ENCODE results near the gene VTCN1.

VTCN1 gene

DNA sequence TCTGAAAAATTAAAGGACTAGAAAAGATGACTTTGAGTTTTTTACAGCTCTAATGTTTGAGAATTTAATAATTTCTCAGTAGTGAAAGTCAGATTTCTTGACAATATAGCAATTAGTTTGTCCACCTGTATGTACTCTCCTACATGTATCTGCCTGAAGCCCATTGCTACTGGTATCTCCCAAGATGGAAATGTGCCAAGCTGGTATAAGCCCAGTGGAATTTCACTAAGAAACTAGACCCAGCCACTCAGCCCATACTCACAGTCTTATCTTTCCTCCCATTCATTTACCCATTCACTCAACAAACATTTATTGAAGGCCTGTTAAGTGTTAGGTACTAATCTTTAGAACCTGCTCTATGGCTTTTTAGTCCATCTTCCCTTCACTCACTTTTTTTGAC is 67.6 kb downstream of the VTCN1 start:
- no peak overlapping the region for H3K4me3 ChIP-seq (ENCODE audit: low read depth, low read length)
- no peak for DNase-seq (ENCODE audit: low read depth, low spot score)
- POLR2A ChIA-PET: interaction anchor here (1.5 kb wide), 2 partner anchors 22 to 66 kb away, joined by 3 to 4 read pairs; partner anchors contain the start of gene TRIM45
- CTCF ChIA-PET: interaction anchor here (0.6 to 4.9 kb wide), 5 partner anchors 14 to 191 kb away, joined by 3 to 39 read pairs (median 4); no protein-coding TSS in a partner anchor
- TF ChIP-seq, protein P1, sequence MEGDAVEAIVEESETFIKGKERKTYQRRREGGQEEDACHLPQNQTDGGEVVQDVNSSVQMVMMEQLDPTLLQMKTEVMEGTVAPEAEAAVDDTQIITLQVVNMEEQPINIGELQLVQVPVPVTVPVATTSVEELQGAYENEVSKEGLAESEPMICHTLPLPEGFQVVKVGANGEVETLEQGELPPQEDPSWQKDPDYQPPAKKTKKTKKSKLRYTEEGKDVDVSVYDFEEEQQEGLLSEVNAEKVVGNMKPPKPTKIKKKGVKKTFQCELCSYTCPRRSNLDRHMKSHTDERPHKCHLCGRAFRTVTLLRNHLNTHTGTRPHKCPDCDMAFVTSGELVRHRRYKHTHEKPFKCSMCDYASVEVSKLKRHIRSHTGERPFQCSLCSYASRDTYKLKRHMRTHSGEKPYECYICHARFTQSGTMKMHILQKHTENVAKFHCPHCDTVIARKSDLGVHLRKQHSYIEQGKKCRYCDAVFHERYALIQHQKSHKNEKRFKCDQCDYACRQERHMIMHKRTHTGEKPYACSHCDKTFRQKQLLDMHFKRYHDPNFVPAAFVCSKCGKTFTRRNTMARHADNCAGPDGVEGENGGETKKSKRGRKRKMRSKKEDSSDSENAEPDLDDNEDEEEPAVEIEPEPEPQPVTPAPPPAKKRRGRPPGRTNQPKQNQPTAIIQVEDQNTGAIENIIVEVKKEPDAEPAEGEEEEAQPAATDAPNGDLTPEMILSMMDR (IDR thresholded peaks at IDR 0.05; ENCODE audit: insufficient read depth, low read length, missing control alignments): no peak

DNA sequence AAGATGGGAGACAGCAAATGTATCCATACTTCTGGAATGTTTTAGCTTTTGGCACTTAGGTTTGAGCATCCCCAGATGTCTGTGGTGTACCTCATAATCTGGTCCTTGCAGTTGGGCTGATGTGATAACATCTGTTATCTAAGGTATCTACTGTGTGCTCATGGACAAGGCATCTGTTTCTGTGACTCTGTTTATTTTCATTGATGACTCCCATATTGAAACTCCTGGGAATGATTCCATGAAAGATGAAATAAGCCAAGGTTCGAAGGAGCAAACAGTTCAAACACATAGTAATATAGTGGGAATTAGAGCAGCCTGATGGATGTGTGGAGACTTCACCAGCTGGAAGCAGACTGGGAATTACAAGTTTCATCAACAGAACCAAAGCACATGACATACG is 68.5 kb downstream of the VTCN1 start:
- CTCF ChIA-PET: interaction anchor here (0.7 to 4.9 kb wide), 8 partner anchors 10 to 75 kb away, joined by 3 to 39 read pairs (median 5); no protein-coding TSS in a partner anchor
- DNase-seq (ENCODE audit: low read depth, low spot score): no peak
- TF ChIP-seq, protein P1 (IDR thresholded peaks at IDR 0.05; ENCODE audit: insufficient read depth, low read length, missing control alignments): no peak
- POLR2A ChIA-PET: interaction anchor here (1.5 kb wide), 1 partner anchor 65 kb away, joined by 4 read pairs; no protein-coding TSS in a partner anchor
- H3K4me3 ChIP-seq (ENCODE audit: low read depth, low read length): no peak overlapping the region

DNA sequence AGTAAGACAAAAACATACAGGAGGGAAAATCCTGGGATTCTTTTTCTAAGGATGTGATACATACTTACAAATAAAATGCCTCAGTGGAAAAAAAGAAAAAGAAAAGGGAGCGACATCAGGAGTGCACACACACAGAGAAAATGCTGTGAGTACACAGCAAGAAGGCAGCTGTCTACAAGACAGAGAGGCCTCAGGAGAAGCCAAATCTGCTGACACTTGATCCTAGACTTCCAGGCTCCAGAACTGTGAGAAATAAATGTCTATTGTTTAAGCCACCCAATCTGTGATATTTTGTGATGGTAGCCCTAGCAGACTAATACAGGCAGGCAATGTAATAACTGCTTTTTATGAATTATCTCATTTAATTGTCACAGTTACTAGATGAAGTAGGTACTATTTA is 72.2 kb downstream of the VTCN1 start:
- POLR2A ChIA-PET: interaction anchor here (0.6 kb wide), 1 partner anchor 8 kb away, joined by 3 read pairs; no protein-coding TSS in a partner anchor
- CTCF ChIA-PET: interaction anchor here (2.8 to 7.7 kb wide), 3 partner anchors 10 to 70 kb away, joined by 27 to 62 read pairs (median 28); no protein-coding TSS in a partner anchor
- H3K4me3 ChIP-seq (ENCODE audit: low read depth, low read length): no peak overlapping the region
- DNase-seq (ENCODE audit: low read depth, low spot score): no peak
- TF ChIP-seq, protein P1 (IDR thresholded peaks at IDR 0.05; ENCODE audit: insufficient read depth, low read length, missing control alignments): no peak

DNA sequence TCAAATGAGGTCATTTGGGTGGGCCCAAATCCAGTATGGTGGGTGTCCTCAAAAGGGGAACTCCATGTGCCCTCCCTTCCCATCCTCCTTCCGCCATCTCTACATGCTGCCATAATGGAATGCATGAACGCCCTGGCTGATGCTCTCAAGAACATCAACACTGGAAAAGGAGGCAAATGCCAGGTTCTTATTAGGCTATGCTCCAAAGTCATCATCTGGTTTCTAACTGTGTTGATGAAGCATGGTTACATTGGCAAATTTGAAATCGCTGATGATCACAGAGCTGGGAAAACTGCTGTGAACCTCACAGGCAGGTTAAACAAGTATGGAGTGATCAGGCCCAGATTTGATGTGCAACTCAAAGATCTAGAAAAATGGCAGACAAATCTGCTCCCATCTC is 72.6 kb downstream of the VTCN1 start:
- DNase-seq (ENCODE audit: low read depth, low spot score): no peak
- no peak overlapping the region for H3K4me3 ChIP-seq (ENCODE audit: low read depth, low read length)
- TF ChIP-seq, protein P1 (IDR thresholded peaks at IDR 0.05; ENCODE audit: insufficient read depth, low read length, missing control alignments): no peak
- CTCF ChIA-PET: interaction anchor here (1.5 to 7.7 kb wide), 4 partner anchors 9 to 69 kb away, joined by 3 to 62 read pairs (median 28); no protein-coding TSS in a partner anchor
- POLR2A ChIA-PET: interaction anchor here (0.6 kb wide), 1 partner anchor 9 kb away, joined by 3 read pairs; no protein-coding TSS in a partner anchor

DNA sequence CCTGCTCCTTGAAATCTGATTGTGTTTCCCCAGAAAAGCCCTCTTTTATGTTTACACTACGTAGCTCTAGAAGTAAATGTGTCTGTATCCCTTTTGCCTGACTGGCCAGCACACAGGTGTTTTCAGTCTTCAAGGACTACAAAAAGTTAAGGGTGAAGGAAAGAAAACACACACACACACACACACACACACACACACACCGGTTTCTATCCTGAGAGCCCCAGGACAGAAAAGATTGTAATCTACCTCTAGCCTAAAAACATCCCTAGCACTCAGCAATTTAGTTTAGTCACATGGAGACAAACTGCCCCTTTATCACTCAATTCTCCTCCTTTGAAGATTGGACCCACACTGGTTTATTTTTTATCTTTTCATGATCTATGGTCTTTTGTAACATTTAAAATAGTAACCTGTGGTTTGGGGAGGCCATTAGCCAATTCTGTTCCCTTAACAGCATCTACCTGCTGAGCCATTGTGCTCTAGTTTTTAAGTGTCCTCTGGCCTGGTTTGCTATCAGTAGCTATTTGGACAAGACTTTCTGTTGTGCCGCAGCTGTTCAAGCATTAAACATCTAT is 73.4 kb downstream of the VTCN1 start:
- CTCF ChIA-PET: interaction anchor here (1.5 to 7.7 kb wide), 4 partner anchors 9 to 68 kb away, joined by 3 to 62 read pairs (median 28); no protein-coding TSS in a partner anchor
- H3K4me3 ChIP-seq (ENCODE audit: low read depth, low read length): no peak overlapping the region
- POLR2A ChIA-PET: no interaction called here
- DNase-seq (ENCODE audit: low read depth, low spot score): no peak
- TF ChIP-seq, protein P1 (IDR thresholded peaks at IDR 0.05; ENCODE audit: insufficient read depth, low read length, missing control alignments): no peak

GRCh38 chr1:117136749-117137148 is 74.0 kb downstream of the VTCN1 start:
- POLR2A ChIA-PET: no interaction called here
- no peak for DNase-seq (ENCODE audit: low read depth, low spot score)
- TF ChIP-seq, protein P1 (IDR thresholded peaks at IDR 0.05; ENCODE audit: insufficient read depth, low read length, missing control alignments): no peak
- no peak overlapping the region for H3K4me3 ChIP-seq (ENCODE audit: low read depth, low read length)
- CTCF ChIA-PET: interaction anchor here (1.5 to 7.7 kb wide), 5 partner anchors 8 to 76 kb away, joined by 3 to 62 read pairs (median 27); partner anchors contain the start of gene TTF2
